Measurements from ENCODE around the gene PRMT3. TPM values are rescaled to one million over a fixed set of nuclear protein-coding genes. Genes with fewer than 3 reads are reported as not detected.

Gene PRMT3
- total RNA-seq, 4 donors from 2014 or later, result 4.4 to 29.4 (median 15.7) TPM

GRCh38 chr11:20368438-20368837, 19.1 kb upstream of the PRMT3 start:
- H3K4me3 ChIP-seq, result no peak overlapping the region
- H3K4me1 ChIP-seq, result no peaks in the 10 kb centered on the region
- DNase-seq, result no peak
- H3K27me3 ChIP-seq, result no peaks in the 10 kb centered on the region
- no peak overlapping the region for H3K27ac ChIP-seq
- H3K36me3 ChIP-seq, result no peaks in the 10 kb centered on the region
- TF ChIP-seq POLR2A (IDR thresholded peaks at IDR 0.05), result no peak
- no peak for TF ChIP-seq CTCF (IDR thresholded peaks at IDR 0.05)
- no peaks in the 10 kb centered on the region for H3K9me3 ChIP-seq
- intact Hi-C loops (cut with DNase I; ENCODE audit: low total_unique reads), result no loop called here

GRCh38 chr11:20369826-20370225, 17.7 kb upstream of the PRMT3 start:
- DNase-seq, result no peak
- TF ChIP-seq CTCF (IDR thresholded peaks at IDR 0.05), result no peak
- no peak for TF ChIP-seq POLR2A (IDR thresholded peaks at IDR 0.05)
- Histone ChIP-seq H3K27ac (no peak overlapping the region), H3K9me3 (no peaks in the 10 kb centered on the region), H3K4me1 (no peaks in the 10 kb centered on the region), H3K36me3 (no peaks in the 10 kb centered on the region), H3K4me3 (no peak overlapping the region), H3K27me3 (no peaks in the 10 kb centered on the region)
- intact Hi-C loops (cut with DNase I; ENCODE audit: low total_unique reads), result no loop called here

- Histone ChIP-seq H3K36me3 (no peaks in the 10 kb centered on the region), H3K27me3 (no peaks in the 10 kb centered on the region), H3K9me3 (no peaks in the 10 kb centered on the region), H3K27ac (no peak overlapping the region), H3K4me1 (no peaks in the 10 kb centered on the region), H3K4me3 (no peak overlapping the region)
- TF ChIP-seq POLR2A (IDR thresholded peaks at IDR 0.05) (no peak), CTCF (IDR thresholded peaks at IDR 0.05) (no peak)
- no peak for DNase-seq
- intact Hi-C loops (cut with DNase I; ENCODE audit: low total_unique reads), result no loop called here
Measured at GRCh38 chr11:20372081-20372626, 15.4 kb upstream of the PRMT3 start.

GRCh38 chr11:20373147-20373546, 14.4 kb upstream of the PRMT3 start:
- no peak for DNase-seq
- H3K27me3 ChIP-seq, result no peaks in the 10 kb centered on the region
- H3K27ac ChIP-seq, result no peak overlapping the region
- no peaks in the 10 kb centered on the region for H3K9me3 ChIP-seq
- intact Hi-C loops (cut with DNase I; ENCODE audit: low total_unique reads), result no loop called here
- no peak for TF ChIP-seq POLR2A (IDR thresholded peaks at IDR 0.05)
- TF ChIP-seq CTCF (IDR thresholded peaks at IDR 0.05), result no peak
- no peaks in the 10 kb centered on the region for H3K36me3 ChIP-seq
- H3K4me1 ChIP-seq, result no peaks in the 10 kb centered on the region
- no peak overlapping the region for H3K4me3 ChIP-seq

GRCh38 chr11:20373568-20374209, 13.8 kb upstream of the PRMT3 start:
- no peaks in the 10 kb centered on the region for H3K9me3 ChIP-seq
- no peak for DNase-seq
- no peaks in the 10 kb centered on the region for H3K27me3 ChIP-seq
- H3K4me3 ChIP-seq, result no peak overlapping the region
- H3K4me1 ChIP-seq, result no peaks in the 10 kb centered on the region
- intact Hi-C loops (cut with DNase I; ENCODE audit: low total_unique reads), result no loop called here
- H3K36me3 ChIP-seq, result no peaks in the 10 kb centered on the region
- H3K27ac ChIP-seq, result no peak overlapping the region
- TF ChIP-seq CTCF (IDR thresholded peaks at IDR 0.05) (no peak), POLR2A (IDR thresholded peaks at IDR 0.05) (no peak)
